Stimulated activated CD4-positive, alpha-beta T cell treated with anti-CD3 and anti-CD28 coated beads, Interleukin-1b, Interleukin-23, amount 100 ng/mL, for 1 hour (primary cell): Measurements from ENCODE around the gene FOXI1.

ENCODE experiments used
- DNase-seq, 2 donors: peaks; one replicate each; pipeline ENCODE4 v3.0.0-alpha.2; 2020; ENCODE audit warnings: low read depth in 2 of 2

FOXI1 gene

DNA sequence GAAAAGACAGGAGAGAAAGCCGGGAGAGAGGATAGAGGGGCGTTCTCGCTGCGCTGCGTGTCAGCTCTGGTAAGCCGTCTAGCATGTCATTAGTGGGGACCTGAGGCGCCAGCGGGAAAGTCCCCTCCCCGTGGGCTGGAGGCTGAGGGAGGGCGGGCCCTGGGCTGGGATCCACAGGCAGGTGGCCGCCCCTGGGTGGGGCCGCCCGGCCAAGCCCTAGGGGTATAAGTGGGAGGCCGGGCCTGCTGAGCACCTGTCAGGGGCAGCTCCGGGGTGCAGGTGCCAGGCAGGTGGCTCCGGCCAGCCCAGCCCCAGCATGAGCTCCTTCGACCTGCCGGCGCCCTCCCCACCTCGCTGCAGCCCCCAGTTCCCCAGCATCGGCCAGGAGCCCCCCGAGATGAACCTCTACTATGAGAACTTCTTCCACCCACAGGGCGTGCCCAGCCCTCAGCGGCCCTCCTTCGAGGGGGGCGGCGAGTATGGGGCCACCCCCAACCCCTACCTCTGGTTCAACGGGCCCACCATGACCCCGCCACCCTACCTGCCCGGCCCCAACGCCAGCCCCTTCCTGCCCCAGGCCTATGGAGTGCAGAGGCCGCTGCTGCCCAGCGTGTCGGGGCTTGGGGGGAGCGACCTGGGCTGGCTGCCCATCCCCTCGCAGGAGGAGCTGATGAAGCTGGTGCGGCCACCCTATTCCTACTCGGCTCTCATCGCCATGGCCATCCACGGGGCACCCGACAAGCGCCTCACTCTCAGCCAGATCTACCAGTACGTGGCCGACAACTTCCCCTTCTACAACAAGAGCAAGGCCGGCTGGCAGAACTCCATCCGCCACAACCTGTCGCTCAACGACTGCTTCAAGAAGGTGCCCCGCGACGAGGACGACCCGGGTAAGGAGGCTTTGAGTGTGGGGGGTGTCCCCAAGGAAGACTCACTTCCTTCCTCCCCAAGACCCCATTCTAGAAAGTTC is at the start of gene FOXI1:
TSS of gene FOXI1 (plus strand) at position 256 of the 970 bp plus-strand sequence. CDS start at position 317, 61 bp downstream.
- no peak for DNase-seq

DNA sequence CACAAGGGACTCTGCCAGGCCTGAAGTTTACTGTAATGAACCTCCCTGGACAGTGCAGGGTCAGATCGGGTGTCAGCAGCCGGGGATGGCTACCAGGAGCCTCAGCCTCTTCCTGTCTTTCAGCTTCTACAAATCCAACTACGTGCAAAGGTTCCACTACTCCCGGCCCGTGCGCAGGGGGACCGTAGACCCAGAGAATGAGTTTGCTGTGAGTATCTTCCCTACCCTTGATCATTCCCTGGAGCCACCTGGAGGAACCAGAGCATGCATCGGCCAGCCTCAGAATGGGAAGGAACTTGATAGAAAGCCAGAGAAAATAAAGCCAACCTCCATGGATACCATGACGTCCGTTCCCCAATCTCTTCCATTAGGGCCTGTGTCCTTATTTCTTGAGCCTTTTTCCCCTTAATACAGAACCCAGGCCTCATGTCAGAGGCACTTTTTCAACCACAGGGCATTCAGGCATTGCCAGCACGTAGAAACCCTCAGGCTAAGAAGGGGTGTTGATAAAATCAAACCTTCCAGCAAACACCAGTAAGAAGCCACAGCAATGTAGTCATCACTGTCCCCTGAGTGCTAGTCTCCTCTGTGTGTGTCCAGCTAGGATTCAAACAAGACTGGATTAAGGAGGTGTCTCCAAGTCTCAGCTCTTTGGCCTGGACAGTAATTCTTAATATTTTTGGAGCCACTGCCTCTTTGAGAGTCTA is 49.0 kb upstream of the FOXI1 start:
- no peak for DNase-seq

- no peak for DNase-seq
These were observed 48.4 kb upstream of the FOXI1 start for GRCh38 chr5:170057311-170057710.

GRCh38 chr5:170059221-170059620 is 46.5 kb upstream of the FOXI1 start:
- DNase-seq: no peak

DNA sequence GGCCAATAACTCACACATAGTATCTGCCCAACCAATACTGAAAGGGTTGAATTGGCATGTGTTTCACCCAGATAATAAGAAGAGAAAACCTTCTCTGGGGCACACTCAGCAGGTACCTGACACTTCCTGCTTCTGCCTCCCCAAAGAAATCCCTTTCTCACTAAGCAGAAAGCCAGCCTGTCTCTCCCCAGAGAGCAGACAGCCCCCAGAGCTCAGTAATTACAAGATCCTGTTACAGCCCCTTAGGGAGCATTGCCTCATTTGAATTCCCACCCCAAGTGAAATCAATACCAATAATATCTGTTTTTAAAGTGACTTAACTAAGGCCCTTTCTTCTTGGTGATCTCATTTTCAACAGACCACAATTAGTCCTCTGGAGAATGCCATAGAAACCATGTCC is 38.5 kb upstream of the FOXI1 start:
- DNase-seq: no peak

DNA sequence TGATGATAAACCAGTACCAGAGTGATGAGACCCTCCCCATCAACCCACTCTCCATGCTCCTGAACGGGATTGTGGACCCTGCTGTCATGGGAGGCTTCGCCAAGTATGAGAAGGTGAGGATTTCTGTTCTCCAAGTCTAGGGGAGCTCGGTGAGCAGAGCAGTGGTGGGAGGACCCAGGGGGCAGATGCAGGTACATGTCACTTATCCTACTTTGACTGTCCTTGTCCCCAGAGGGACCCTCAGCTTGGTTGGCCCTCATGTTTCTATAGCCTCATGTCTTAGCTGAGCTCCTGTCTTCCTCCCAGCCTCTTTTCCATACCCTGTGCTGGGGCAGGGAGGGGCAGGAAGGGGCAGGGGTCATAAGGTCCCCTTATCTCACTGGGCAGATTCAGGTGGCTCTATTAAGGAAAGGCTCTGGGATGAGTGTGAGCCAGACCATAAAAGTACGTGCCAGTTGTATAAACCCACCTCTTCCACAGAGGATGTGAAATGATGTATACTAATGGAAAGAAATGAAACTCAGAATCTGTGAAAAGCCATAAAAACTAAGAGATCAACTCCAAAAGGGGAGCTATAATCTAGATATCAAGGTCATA is 38.0 kb upstream of the FOXI1 start:
- DNase-seq: no peak

DNA sequence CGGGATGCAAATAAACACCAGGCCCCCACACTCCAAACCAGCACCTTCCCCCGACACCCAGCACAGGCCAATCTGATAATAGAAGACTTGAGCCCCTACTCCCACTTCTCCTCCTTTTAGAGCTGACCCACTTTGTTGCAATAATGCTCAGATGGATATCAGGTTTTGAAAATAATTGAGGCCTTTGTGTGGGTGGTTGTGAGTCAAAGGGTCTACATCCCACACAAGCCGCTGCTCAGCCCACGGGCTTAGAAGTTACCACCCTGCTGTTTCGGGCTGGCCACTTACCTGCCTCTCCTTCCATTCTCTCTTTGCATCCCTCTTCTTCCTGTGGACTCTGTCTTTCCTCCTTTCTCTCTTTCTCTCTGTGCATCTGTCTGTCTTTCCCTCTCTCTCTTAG is 36.2 kb upstream of the FOXI1 start:
- DNase-seq: no peak

GRCh38 chr5:170070556-170071412 is 34.9 kb upstream of the FOXI1 start:
- no peak for DNase-seq

GRCh38 chr5:170071748-170072147 is 33.9 kb upstream of the FOXI1 start:
- DNase-seq: no peak

GRCh38 chr5:170075696-170076095 is 30.0 kb upstream of the FOXI1 start:
- no peak for DNase-seq

- no peak for DNase-seq
These were observed 29.5 kb upstream of the FOXI1 start for GRCh38 chr5:170076211-170076610.

- no peak for DNase-seq
These were observed 29.0 kb upstream of the FOXI1 start for GRCh38 chr5:170076739-170077138.

GRCh38 chr5:170077526-170077925 is 28.2 kb upstream of the FOXI1 start:
- DNase-seq: no peak

DNA sequence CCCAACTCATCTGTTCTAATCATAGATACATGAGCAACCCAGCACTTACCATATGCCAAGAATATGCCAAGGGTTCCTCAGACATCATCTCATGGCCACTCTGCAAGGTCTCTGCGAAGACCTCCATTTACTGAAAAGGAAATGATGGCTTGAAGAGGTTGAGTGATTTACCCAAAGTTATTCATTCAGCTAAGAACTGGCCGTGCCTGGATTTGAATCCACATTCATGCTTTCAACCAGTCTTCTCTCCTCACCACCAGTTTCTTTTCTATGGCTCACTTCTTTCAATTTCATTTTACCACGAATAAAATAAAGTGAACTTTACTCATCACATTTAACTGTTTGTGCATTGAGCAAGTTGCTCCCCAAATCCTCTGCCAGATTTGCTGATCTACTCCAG is 27.2 kb upstream of the FOXI1 start:
- DNase-seq: no peak

DNA sequence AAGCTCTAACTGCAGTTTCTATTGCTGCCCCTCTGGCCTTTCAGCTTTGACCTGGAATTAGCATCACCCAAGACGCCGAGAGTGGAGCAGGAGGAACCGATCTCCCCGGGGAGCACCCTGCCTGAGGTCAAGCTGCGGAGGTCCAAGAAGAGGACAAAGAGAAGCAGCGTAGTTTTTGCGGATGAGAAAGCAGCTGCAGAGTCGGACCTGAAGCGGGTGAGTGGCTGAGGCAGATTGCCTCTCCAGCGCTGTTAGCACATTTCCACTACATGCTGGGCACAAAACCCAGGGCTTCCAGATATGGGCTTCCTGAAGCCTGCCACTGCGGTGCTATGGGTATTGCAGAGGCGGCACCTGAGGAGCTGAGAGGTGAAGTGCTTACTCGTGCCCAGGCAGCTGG is 26.8 kb upstream of the FOXI1 start:
- no peak for DNase-seq

GRCh38 chr5:170080217-170080616 is 25.5 kb upstream of the FOXI1 start:
- DNase-seq: no peak

DNA sequence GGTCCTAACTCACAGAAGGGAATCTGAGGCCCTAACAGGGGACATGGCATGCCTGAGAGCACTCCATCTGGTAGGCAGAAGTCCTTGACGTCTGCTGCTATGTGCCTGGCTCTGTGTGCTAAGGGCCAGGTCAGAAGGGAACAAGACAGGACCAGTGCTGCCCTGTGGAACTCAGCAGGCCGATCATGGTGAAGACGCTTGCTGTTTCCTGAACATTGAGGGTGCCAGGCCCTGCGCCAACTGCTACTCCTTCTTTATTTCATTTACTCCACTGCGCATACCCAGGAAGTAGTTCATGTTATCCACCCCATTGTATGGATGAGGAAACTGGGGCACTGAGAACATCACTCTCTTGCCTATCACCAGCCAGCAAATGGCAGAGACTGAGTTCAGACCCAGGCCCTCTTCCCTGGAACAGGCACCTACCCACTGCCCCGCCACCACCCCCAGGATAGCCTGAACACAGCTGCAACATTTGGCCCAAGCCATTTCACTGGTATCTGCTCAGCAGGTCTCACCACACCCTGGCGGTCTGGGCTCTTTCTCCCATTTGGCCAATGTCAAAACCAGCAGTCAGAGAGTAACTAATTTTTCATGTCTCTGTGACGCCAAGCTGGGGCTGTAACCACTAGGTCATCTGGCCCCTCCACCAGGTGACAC is 24.8 kb upstream of the FOXI1 start:
- DNase-seq: no peak

DNA sequence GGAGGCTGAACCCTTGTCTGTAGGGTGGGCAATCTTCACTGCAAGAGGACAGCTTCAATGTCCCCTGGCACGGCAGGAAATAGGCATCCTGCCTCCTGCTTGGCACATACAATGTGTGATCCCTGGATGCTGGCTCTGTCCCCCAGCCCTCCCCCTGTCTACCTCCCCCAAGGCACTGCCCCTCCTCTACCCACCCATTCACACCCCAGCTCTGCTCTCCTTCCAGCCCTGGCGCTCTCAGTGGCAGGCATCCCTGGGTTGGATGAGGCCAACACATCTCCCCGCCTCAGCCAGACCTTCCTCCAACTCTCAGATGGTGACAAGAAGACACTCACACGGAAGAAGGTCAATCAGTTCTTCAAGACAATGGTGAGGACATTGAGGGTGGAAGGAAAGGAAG is 24.1 kb upstream of the FOXI1 start:
- no peak for DNase-seq

DNA sequence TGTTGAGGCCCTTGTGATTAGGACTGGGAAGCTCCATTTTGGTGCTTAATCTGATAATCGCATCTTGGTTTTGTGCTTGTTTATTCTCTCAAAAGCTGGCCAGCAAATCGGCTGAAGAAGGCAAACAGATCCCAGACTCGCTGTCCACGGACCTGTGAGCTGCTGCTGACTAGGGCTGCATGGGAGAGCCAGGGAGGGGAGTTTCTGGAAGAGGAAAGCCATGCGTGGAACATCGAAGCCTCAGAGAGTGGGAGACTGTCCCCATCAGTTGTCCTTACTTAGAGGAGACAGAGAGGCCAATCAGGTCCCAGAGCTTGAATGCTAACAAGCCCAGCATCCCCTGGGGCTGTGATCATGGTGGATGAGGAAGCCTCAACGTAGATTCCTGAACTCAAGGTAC is 23.0 kb upstream of the FOXI1 start:
- no peak for DNase-seq

DNA sequence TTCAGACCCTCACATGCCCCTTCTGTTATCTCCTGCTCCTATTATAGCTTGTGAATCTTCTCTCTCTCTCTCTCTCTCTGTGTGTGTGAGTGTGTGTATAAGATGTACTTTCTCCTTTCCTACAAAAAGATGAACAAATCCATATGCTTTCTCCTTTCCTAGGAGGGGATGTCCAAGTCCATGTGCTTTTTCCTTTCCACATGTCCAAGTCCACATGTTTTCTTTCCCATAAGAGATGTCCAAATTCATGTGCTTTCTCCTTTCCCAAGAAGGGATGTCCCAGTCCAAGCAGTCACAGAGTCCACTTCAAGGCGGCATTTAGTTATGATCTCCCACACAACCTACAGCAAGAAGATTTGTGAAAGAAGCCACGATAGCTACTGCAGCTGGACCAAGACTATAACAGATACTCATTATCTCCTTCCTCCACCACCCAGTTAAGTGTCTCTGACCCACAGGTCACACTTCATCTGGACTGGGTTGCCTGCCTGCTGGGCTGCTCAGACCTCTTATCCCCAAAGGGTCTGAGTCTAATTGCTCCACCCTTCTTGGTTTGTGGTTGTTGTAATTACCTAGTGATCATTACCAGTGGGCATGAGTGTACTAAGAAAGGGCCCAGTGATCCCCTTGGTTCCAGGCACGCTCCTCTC is 18.4 kb upstream of the FOXI1 start:
- DNase-seq: no peak
